ENCODE data around the gene EYA2.
"Not testable (repeated sequence)": the region's sequence is repeated elsewhere in the genome, so short reads cannot be mapped to it uniquely, and the experiment has no call there.

Gene EYA2

GRCh38 chr20:46903937-46904336 lies 9.3 kb downstream of the EYA2 start:
- Mint-ChIP-seq H3K4me1 (no peaks in the 10 kb centered on the region), H3K9me3 (no peaks in the 10 kb centered on the region), H3K27me3 (peaks cover 12% of the 10 kb centered on the region), H3K4me3 (no peak overlapping the region), H3K36me3 (ENCODE audit: low read depth) (no peaks in the 10 kb centered on the region), H3K27ac (no peak overlapping the region)
- no peak for DNase-seq
- no peak for ATAC-seq

GRCh38 chr20:46905364-46906125 lies 10.9 kb downstream of the EYA2 start:
- Mint-ChIP-seq H3K27me3 (peaks cover 10% of the 10 kb centered on the region), H3K9me3 (no peaks in the 10 kb centered on the region), H3K27ac (no peak overlapping the region), H3K4me1 (no peaks in the 10 kb centered on the region), H3K36me3 (ENCODE audit: low read depth) (no peaks in the 10 kb centered on the region), H3K4me3 (no peak overlapping the region)
- DNase-seq: no peak
- no peak for ATAC-seq

- Mint-ChIP-seq H3K4me3 (no peak overlapping the region), H3K36me3 (ENCODE audit: low read depth) (no peaks in the 10 kb centered on the region), H3K27ac (no peak overlapping the region), H3K9me3 (peaks cover 3% of the 10 kb centered on the region), H3K27me3 (peaks cover 10% of the 10 kb centered on the region), H3K4me1 (no peaks in the 10 kb centered on the region)
- no peak for ATAC-seq
- no peak for DNase-seq
Measured at GRCh38 chr20:46913329-46914044, 18.8 kb downstream of the EYA2 start.

- Mint-ChIP-seq H3K9me3 (peaks cover 3% of the 10 kb centered on the region), H3K27me3 (peaks cover 6% of the 10 kb centered on the region), H3K36me3 (ENCODE audit: low read depth) (no peaks in the 10 kb centered on the region), H3K4me3 (no peak overlapping the region), H3K4me1 (no peaks in the 10 kb centered on the region), H3K27ac (no peak overlapping the region)
- DNase-seq (no peak), ATAC-seq (no peak)
Measured at GRCh38 chr20:46914789-46915379, 20.2 kb downstream of the EYA2 start.

GRCh38 chr20:46915575-46916257 lies 21.1 kb downstream of the EYA2 start:
- Mint-ChIP-seq H3K9me3 (peaks cover 3% of the 10 kb centered on the region), H3K36me3 (ENCODE audit: low read depth) (no peaks in the 10 kb centered on the region), H3K27me3 (peaks cover 6% of the 10 kb centered on the region), H3K4me3 (no peak overlapping the region), H3K4me1 (no peaks in the 10 kb centered on the region), H3K27ac (no peak overlapping the region)
- ATAC-seq: no peak
- no peak for DNase-seq

- Mint-ChIP-seq H3K27me3 (peaks cover 8% of the 10 kb centered on the region), H3K9me3 (peaks cover 3% of the 10 kb centered on the region), H3K36me3 (ENCODE audit: low read depth) (no peaks in the 10 kb centered on the region), H3K27ac (no peak overlapping the region), H3K4me1 (no peaks in the 10 kb centered on the region), H3K4me3 (no peak overlapping the region)
- ATAC-seq (no peak), DNase-seq (no peak)
Measured at GRCh38 chr20:46916258-46916603, 21.6 kb downstream of the EYA2 start.

GRCh38 chr20:46917155-46917554 lies 22.5 kb downstream of the EYA2 start:
- DNase-seq (no peak), ATAC-seq (no peak)
- no peaks in the 10 kb centered on the region for H3K4me1 Mint-ChIP-seq
- peaks cover 8% of the 10 kb centered on the region for H3K27me3 Mint-ChIP-seq
- no peak overlapping the region for H3K27ac Mint-ChIP-seq
- H3K36me3 Mint-ChIP-seq (ENCODE audit: low read depth): no peaks in the 10 kb centered on the region
- H3K4me3 Mint-ChIP-seq: no peak overlapping the region
- peaks cover 3% of the 10 kb centered on the region for H3K9me3 Mint-ChIP-seq

- Mint-ChIP-seq H3K36me3 (ENCODE audit: low read depth) (no peaks in the 10 kb centered on the region), H3K27ac (no peak overlapping the region), H3K4me3 (no peak overlapping the region), H3K9me3 (no peaks in the 10 kb centered on the region), H3K27me3 (peaks cover 7% of the 10 kb centered on the region), H3K4me1 (no peaks in the 10 kb centered on the region)
- DNase-seq (no peak), ATAC-seq (no peak)
Measured at GRCh38 chr20:46920114-46920513, 25.5 kb downstream of the EYA2 start.

- H3K9me3 Mint-ChIP-seq; H3K27ac Mint-ChIP-seq; DNase-seq; H3K36me3 Mint-ChIP-seq (ENCODE audit: low read depth); H3K4me3 Mint-ChIP-seq; H3K27me3 Mint-ChIP-seq; ATAC-seq; H3K4me1 Mint-ChIP-seq: not testable (repeated sequence)
Measured at GRCh38 chr20:46922841-46923240, 28.2 kb downstream of the EYA2 start.

- no peak overlapping the region for H3K4me3 Mint-ChIP-seq
- DNase-seq: no peak
- no peaks in the 10 kb centered on the region for H3K4me1 Mint-ChIP-seq
- H3K27me3 Mint-ChIP-seq: peaks cover 7% of the 10 kb centered on the region
- ATAC-seq: no peak
- H3K36me3 Mint-ChIP-seq (ENCODE audit: low read depth): no peaks in the 10 kb centered on the region
- H3K27ac Mint-ChIP-seq: no peak overlapping the region
- no peaks in the 10 kb centered on the region for H3K9me3 Mint-ChIP-seq
Measured at GRCh38 chr20:46923550-46923949, 28.9 kb downstream of the EYA2 start.

- no peak overlapping the region for H3K4me3 Mint-ChIP-seq
- H3K36me3 Mint-ChIP-seq (ENCODE audit: low read depth): no peaks in the 10 kb centered on the region
- H3K27me3 Mint-ChIP-seq: peaks cover 8% of the 10 kb centered on the region
- H3K4me1 Mint-ChIP-seq: no peaks in the 10 kb centered on the region
- no peak for DNase-seq
- no peak for ATAC-seq
- H3K9me3 Mint-ChIP-seq: no peaks in the 10 kb centered on the region
- no peak overlapping the region for H3K27ac Mint-ChIP-seq
Measured at GRCh38 chr20:46928580-46929132, 34.0 kb downstream of the EYA2 start.

GRCh38 chr20:46929902-46930301 lies 35.3 kb downstream of the EYA2 start:
- H3K36me3 Mint-ChIP-seq (ENCODE audit: low read depth): no peaks in the 10 kb centered on the region
- H3K27me3 Mint-ChIP-seq: peaks cover 8% of the 10 kb centered on the region
- no peak overlapping the region for H3K27ac Mint-ChIP-seq
- H3K9me3 Mint-ChIP-seq: no peaks in the 10 kb centered on the region
- H3K4me3 Mint-ChIP-seq: no peak overlapping the region
- no peak for ATAC-seq
- DNase-seq: no peak
- no peaks in the 10 kb centered on the region for H3K4me1 Mint-ChIP-seq

- Mint-ChIP-seq H3K9me3 (no peaks in the 10 kb centered on the region), H3K4me3 (no peak overlapping the region), H3K36me3 (ENCODE audit: low read depth) (no peaks in the 10 kb centered on the region), H3K27me3 (peaks cover 8% of the 10 kb centered on the region), H3K4me1 (no peaks in the 10 kb centered on the region), H3K27ac (no peak overlapping the region)
- ATAC-seq (no peak), DNase-seq (no peak)
Measured at GRCh38 chr20:46930640-46931339, 36.1 kb downstream of the EYA2 start.

- no peak overlapping the region for H3K4me3 Mint-ChIP-seq
- H3K27me3 Mint-ChIP-seq: peaks cover 8% of the 10 kb centered on the region
- no peaks in the 10 kb centered on the region for H3K4me1 Mint-ChIP-seq
- ATAC-seq (no peak), DNase-seq (no peak)
- no peak overlapping the region for H3K27ac Mint-ChIP-seq
- no peaks in the 10 kb centered on the region for H3K9me3 Mint-ChIP-seq
- H3K36me3 Mint-ChIP-seq (ENCODE audit: low read depth): no peaks in the 10 kb centered on the region
Measured at GRCh38 chr20:46931699-46932098, 37.1 kb downstream of the EYA2 start.
